Nephron (organoid): ENCODE measurements around the gene STK32C.

ENCODE experiments used
- H3K27ac Mint-ChIP-seq, 3 experiments: 2 replicates each; pipeline ENCODE4 v1.8.0; 2020; ENCODE audit warnings: mixed read lengths in 3 of 3, mild to moderate bottlenecking in 2 of 3, moderate library complexity in 1 of 3
- H3K27me3 Mint-ChIP-seq: 2 replicates; pipeline ENCODE4 v1.8.0; 2021; ENCODE audit warnings: low read depth, mild to moderate bottlenecking, moderate library complexity, mixed read lengths
- H3K36me3 Mint-ChIP-seq: 2 replicates; pipeline ENCODE4 v1.8.0; 2020; ENCODE audit warnings: low read depth, mixed read lengths
- H3K4me1 Mint-ChIP-seq: 2 replicates; pipeline ENCODE4 v1.8.0; 2020; ENCODE audit warnings: mixed read lengths
- H3K4me3 Mint-ChIP-seq, 3 experiments: 2 replicates each; pipeline ENCODE4 v1.8.0; 2020; ENCODE audit warnings: mild to moderate bottlenecking in 3 of 3, mixed read lengths in 3 of 3, moderate library complexity in 2 of 3
- H3K9me3 Mint-ChIP-seq: 2 replicates; pipeline ENCODE4 v1.8.0; 2020; ENCODE audit warnings: mixed read lengths
- CTCF ChIP-seq, 3 experiments: fragments of 200-600 bp; sonication (generic); IDR thresholded peaks; one replicate each; pipeline ENCODE4 v1.5.0; 2021; ENCODE audit warnings: antibody characterized with exemption in 3 of 3; ENCODE audit not compliant: unreplicated experiment in 3 of 3

Gene STK32C

GRCh38 chr10:132206806-132207535 is 100.8 kb downstream of the STK32C start:
- peaks cover under 1% of the 10 kb centered on the region for H3K9me3 Mint-ChIP-seq
- H3K4me3 Mint-ChIP-seq, result no peak overlapping the region
- TF ChIP-seq CTCF (IDR thresholded peaks at IDR 0.05; ENCODE audit: unreplicated experiment in 3 of 3), result no peak
- H3K27me3 Mint-ChIP-seq, result peaks cover 4% of the 10 kb centered on the region
- no peak overlapping the region for H3K27ac Mint-ChIP-seq
- peaks cover 1% of the 10 kb centered on the region for H3K36me3 Mint-ChIP-seq
- no peaks in the 10 kb centered on the region for H3K4me1 Mint-ChIP-seq

GRCh38 chr10:132206377-132206745 is 101.4 kb downstream of the STK32C start:
- Mint-ChIP-seq H3K4me3 (no peak overlapping the region), H3K27me3 (peaks cover 4% of the 10 kb centered on the region), H3K4me1 (no peaks in the 10 kb centered on the region), H3K9me3 (no peaks in the 10 kb centered on the region), H3K36me3 (no peaks in the 10 kb centered on the region), H3K27ac (no peak overlapping the region)
- TF ChIP-seq CTCF (IDR thresholded peaks at IDR 0.05; ENCODE audit: unreplicated experiment in 3 of 3), result no peak

- Mint-ChIP-seq H3K4me1 (no peaks in the 10 kb centered on the region), H3K4me3 (no peak overlapping the region), H3K27ac (no peak overlapping the region), H3K9me3 (no peaks in the 10 kb centered on the region), H3K36me3 (no peaks in the 10 kb centered on the region), H3K27me3 (peaks cover 4% of the 10 kb centered on the region)
- no peak for TF ChIP-seq CTCF (IDR thresholded peaks at IDR 0.05; ENCODE audit: unreplicated experiment in 3 of 3)
Observed at GRCh38 chr10:132205650-132206376, 101.9 kb downstream of the STK32C start.

GRCh38 chr10:132204781-132205473 is 102.8 kb downstream of the STK32C start:
- H3K4me1 Mint-ChIP-seq, result no peaks in the 10 kb centered on the region
- H3K4me3 Mint-ChIP-seq, result no peak overlapping the region
- no peaks in the 10 kb centered on the region for H3K36me3 Mint-ChIP-seq
- no peak overlapping the region for H3K27ac Mint-ChIP-seq
- no peak for TF ChIP-seq CTCF (IDR thresholded peaks at IDR 0.05; ENCODE audit: unreplicated experiment in 3 of 3)
- peaks cover 4% of the 10 kb centered on the region for H3K27me3 Mint-ChIP-seq
- H3K9me3 Mint-ChIP-seq, result no peaks in the 10 kb centered on the region

- H3K9me3 Mint-ChIP-seq, result no peaks in the 10 kb centered on the region
- H3K36me3 Mint-ChIP-seq, result no peaks in the 10 kb centered on the region
- H3K4me1 Mint-ChIP-seq, result no peaks in the 10 kb centered on the region
- no peak for TF ChIP-seq CTCF (IDR thresholded peaks at IDR 0.05; ENCODE audit: unreplicated experiment in 3 of 3)
- no peak overlapping the region for H3K27ac Mint-ChIP-seq
- H3K27me3 Mint-ChIP-seq, result no peaks in the 10 kb centered on the region
- H3K4me3 Mint-ChIP-seq, result no peak overlapping the region
Observed at GRCh38 chr10:132204078-132204780, 103.5 kb downstream of the STK32C start.
